Brain microvascular endothelial cell (primary cell): ENCODE data around the gene FAF2.

Source experiments
- DNase-seq: peaks from one replicate; pipeline ENCODE4 v3.0.0-alpha.2; 2020
- H3K27ac ChIP-seq: fragments of 250-450 bp; sonication (Bioruptor Pico); 2 replicates; pipeline ENCODE4 v1.5.1; 2020; ENCODE audit warnings: mild to moderate bottlenecking, moderate library complexity
- H3K27me3 ChIP-seq: fragments of 250-450 bp; sonication (Bioruptor Pico); replicated peaks from 2 replicates; pipeline ENCODE4 v1.5.1; 2020; ENCODE audit warnings: mild to moderate bottlenecking
- H3K36me3 ChIP-seq: fragments of 250-450 bp; sonication (Bioruptor Pico); replicated peaks from 2 replicates; pipeline ENCODE4 v1.5.1; 2020; ENCODE audit warnings: mild to moderate bottlenecking
- H3K4me3 ChIP-seq: 2 replicates; pipeline ENCODE4 v1.5.1; 2011; ENCODE audit warnings: low read depth, mild to moderate bottlenecking, control low read depth, low read length, moderate library complexity
- CTCF ChIP-seq: IDR thresholded peaks from 2 replicates; pipeline ENCODE4 v1.5.1; 2011; ENCODE audit warnings: low read depth, mild to moderate bottlenecking, moderate library complexity, low read length, control low read depth, inconsistent platforms; ENCODE audit errors: missing control alignments
- in situ Hi-C: cut with HindIII; loops from 2 replicates; pipeline ENCODE4 v1.10.0; 2017; ENCODE audit warnings: low sequenced_read_pairs, low pct_ligation_motif_present

Gene FAF2

DNA sequence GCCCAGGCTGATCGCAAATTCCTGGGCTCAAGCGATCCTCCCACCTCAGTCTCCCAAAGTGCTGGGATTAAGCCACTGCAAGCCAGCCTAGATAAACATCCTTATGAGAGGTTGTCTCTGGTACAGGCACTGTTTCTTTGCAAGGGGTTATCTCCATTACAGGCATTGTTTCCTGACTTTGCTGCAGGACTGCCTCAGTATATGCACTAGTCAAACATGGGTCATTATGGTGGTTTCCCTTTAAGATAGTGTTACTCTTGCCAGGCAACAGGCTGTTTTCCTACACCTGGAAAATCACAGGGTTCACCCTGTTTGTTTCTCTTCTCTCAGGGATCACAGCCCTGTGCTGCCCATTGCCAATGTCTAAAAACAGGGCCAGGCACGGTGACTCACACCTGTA lies 24.0 kb upstream of the FAF2 start:
- H3K27me3 ChIP-seq = no peaks in the 10 kb centered on the region
- H3K36me3 ChIP-seq = no peaks in the 10 kb centered on the region
- DNase-seq = no peak
- in situ Hi-C loops = no loop called here
- no peak overlapping the region for H3K27ac ChIP-seq
- H3K4me3 ChIP-seq = no peak overlapping the region
- TF ChIP-seq CTCF = no peak

GRCh38 chr5:176425138-176425537 lies 23.0 kb upstream of the FAF2 start:
- Histone ChIP-seq H3K27me3 (no peaks in the 10 kb centered on the region), H3K27ac (no peak overlapping the region), H3K36me3 (no peaks in the 10 kb centered on the region), H3K4me3 (no peak overlapping the region)
- no peak for TF ChIP-seq CTCF
- in situ Hi-C loops = no loop called here
- no peak for DNase-seq

DNA sequence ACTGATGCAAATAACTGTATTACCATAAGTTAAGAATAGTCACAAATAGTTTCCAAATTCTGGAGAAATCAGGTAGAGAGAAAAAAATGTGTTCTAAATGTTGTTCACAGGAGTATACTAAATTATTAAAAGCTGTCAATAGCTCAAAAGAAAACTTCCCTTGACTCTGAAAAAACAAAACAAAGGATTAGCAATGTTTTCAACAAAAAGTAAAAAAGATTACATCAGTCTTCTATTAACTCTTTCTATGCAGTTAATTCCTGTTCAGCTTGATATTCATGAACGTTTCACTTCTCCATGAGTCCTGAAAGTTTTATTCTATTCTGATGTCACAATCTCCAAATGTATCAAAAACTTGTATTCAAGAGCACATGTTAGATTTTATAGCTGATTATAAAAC lies 22.4 kb upstream of the FAF2 start:
- in situ Hi-C loops = no loop called here
- Histone ChIP-seq H3K27ac (no peak overlapping the region), H3K27me3 (no peaks in the 10 kb centered on the region), H3K36me3 (no peaks in the 10 kb centered on the region), H3K4me3 (no peak overlapping the region)
- TF ChIP-seq CTCF = no peak
- DNase-seq = no peak

- peaks cover 1% of the 10 kb centered on the region for H3K27me3 ChIP-seq
- no peak for TF ChIP-seq CTCF
- in situ Hi-C loops = no loop called here
Observed at GRCh38 chr5:176426876-176427275, 21.3 kb upstream of the FAF2 start.

DNA sequence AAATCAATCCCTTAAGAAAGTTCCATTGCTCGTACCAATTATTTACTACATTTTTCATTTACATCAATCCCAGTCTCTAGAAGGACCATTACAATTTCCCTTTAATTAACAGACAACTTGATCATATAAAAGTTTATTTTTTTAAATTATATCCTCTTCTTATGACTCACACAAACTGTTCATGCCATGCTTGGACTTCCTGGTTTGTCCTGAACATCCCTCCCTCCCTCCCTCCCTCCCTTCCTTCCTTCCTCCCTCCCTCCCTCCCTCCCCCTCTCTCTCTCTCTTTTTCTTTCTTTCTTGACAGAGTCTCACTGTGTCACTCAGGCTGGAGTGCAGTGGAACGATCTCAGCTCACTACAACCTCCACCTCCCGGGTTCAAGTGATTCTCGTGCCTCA lies 20.2 kb upstream of the FAF2 start:
- Histone ChIP-seq H3K4me3 (no peak overlapping the region), H3K36me3 (no peaks in the 10 kb centered on the region), H3K27ac (no peak overlapping the region), H3K27me3 (peaks cover 2% of the 10 kb centered on the region)
- no peak for DNase-seq
- in situ Hi-C loops = no loop called here
- no peak for TF ChIP-seq CTCF

More at GRCh38 chr5:176426876-176427275, 21.3 kb upstream of the FAF2 start:
- H3K36me3 ChIP-seq = no peaks in the 10 kb centered on the region
- DNase-seq = no peak
- H3K27ac ChIP-seq = no peak overlapping the region
- H3K4me3 ChIP-seq = no peak overlapping the region

GRCh38 chr5:176429972-176430371 lies 18.2 kb upstream of the FAF2 start:
- Histone ChIP-seq H3K27ac (no peak overlapping the region), H3K36me3 (no peaks in the 10 kb centered on the region), H3K27me3 (peaks cover 2% of the 10 kb centered on the region), H3K4me3 (no peak overlapping the region)
- no peak for DNase-seq
- in situ Hi-C loops = no loop called here
- no peak for TF ChIP-seq CTCF
